A549 treated with Hydrocortisone at 1 μM for 4 hours (cell line): ENCODE data around the gene MLC1. TPM values are rescaled to one million over a fixed set of nuclear protein-coding genes. Genes with fewer than 3 reads are reported as not detected.

ENCODE experiments used
- total RNA-seq: library from RNA; stranded (reverse); fragments of 200-300 nt; extraction: Qiagen RNA extraction; gene quantifications from 5 replicates; pipeline ENCODE4 v1.2.3, GENCODE V29; 2022

MLC1 gene
- 0.02 TPM in 1 of 5 replicates, not detected in the others for total RNA-seq

DNA sequence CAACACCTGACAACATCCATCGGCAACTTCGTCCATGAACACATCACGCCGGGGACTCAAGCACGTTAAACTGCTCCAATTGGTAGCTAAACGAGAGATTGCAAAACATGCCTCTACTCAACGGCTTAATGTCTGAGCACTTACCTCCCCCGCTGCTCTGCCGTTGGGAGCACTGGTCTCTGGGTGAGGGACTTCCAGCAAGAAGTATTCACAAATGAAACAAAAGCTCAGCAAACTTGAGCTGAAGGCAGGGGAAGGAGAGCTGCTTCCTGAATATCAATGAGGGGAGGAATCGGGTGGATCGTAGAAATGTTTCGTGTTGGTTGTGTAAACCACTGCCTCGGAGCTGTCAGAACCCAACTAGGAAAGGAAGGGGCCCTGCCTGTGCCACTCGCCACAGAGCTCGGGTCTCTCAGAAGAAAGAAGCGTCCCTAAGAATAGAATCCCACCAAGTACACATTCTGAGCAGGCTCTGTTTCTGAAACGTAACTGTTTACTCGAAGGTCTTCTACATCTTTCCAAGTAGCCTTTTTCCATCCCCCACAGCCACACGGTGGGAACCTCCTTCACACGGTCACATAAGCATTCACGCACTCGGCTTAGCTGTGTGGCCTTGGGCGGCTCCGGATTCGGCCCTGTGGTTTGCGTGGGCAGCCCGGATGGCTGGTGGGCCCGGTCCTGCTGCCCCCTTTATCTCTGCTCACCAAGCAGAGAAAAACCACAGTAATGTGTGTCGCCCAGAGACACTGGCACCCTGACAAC is at the start of gene MLC1:
Gene MLC1, minus strand, starts transcription at position 216 of the 762 bp plus-strand sequence. CDS start 524 bp downstream, outside the sequence.

DNA sequence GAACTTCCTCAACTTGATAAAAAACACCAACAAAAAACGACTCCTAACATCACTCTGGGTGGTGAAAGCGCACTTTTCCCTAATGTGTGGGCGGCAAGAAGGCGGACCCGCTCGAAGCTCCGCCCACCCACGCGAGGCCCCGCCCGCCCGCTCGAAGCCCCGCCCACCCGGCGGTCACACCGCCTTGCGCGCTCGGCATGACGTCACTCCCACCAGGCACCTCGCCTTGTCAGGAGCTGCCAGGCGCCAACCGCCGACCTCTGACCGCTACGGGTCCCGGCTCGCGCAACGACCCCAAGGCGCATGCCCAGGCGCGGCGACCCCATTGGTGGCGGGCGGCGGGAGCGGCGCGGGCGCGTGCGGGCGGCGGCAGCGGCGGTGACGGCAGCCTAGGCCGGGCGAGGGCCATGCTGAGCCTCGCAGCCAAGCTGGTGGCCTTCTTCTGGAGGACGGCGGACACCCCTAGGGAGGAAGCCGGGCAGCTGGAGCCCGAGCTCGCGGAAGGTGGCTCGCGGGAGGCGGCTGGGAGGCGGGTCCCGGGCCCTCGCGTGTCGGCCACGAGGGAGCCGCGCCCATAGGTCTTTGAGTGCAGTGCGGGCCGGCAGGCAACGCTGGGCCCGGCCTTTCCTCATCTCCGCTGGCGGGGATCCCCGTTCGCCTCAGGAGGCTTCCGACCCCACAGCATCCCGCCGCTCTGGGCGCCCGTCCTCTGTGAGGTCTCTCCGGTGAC is 4.6 kb upstream of the MLC1 start, which contains the start of gene MOV10L1:
Gene MOV10L1, plus strand, starts transcription at position 325 of the 730 bp plus-strand sequence. Its CDS starts 83 bp downstream, at position 408.

GRCh38 chr22:50058061-50058905 is 26.9 kb downstream of the MLC1 start, which contains the start of gene TTLL8:
Gene TTLL8 (minus strand): TSS chr22:50058298.

GRCh38 chr22:50012211-50013181 is 72.7 kb downstream of the MLC1 start, which contains the start of gene IL17REL:
Gene IL17REL (minus strand): TSS chr22:50012765. CDS start chr22:50012646, 119 bp downstream.

Other genes starting within 250 kb of the MLC1 start
- gene ZBED4, start 231.6 kb downstream of the MLC1 start, total RNA-seq = 9.0 to 14.3 TPM (median 11.9 TPM) in 5 replicates
- gene ALG12, start 167.0 kb downstream of the MLC1 start, total RNA-seq = 7.5 to 13.8 TPM (median 10.1 TPM) in 5 replicates
- 22.4 to 28.9 TPM (median 28.0 TPM) in 5 replicates for gene CRELD2, start 166.8 kb downstream of the MLC1 start, total RNA-seq
- 47.7 to 76.4 TPM (median 72.4 TPM) in 5 replicates for gene PIM3, start 124.7 kb downstream of the MLC1 start, total RNA-seq
- 0.05 to 0.06 TPM in 2 of 5 replicates, not detected in the others for gene IL17REL, start 72.7 kb downstream of the MLC1 start, total RNA-seq
- gene TTLL8, start 27.1 kb downstream of the MLC1 start, total RNA-seq = not detected in 5 replicates
- gene MOV10L1, start 4.6 kb upstream of the MLC1 start, total RNA-seq = 0.03 TPM in 1 of 5 replicates, not detected in the others
- gene PANX2, start 85.3 kb upstream of the MLC1 start, total RNA-seq = 5.0 to 5.8 TPM (median 5.5 TPM) in 5 replicates
- 24.5 to 36.3 TPM (median 35.2 TPM) in 5 replicates for gene TRABD, start 100.5 kb upstream of the MLC1 start, total RNA-seq
- 16.1 to 20.4 TPM (median 19.0 TPM) in 5 replicates for gene SELENOO, start 115.6 kb upstream of the MLC1 start, total RNA-seq
- 8.3 to 10.8 TPM (median 9.3 TPM) in 5 replicates for gene TUBGCP6, start 159.6 kb upstream of the MLC1 start, total RNA-seq
- gene HDAC10, start 165.8 kb upstream of the MLC1 start, total RNA-seq = 8.5 to 11.5 TPM (median 11.1 TPM) in 5 replicates
- gene MAPK12, start 176.3 kb upstream of the MLC1 start, total RNA-seq = 21.1 to 25.9 TPM (median 24.1 TPM) in 5 replicates
- gene MAPK11, start 185.0 kb upstream of the MLC1 start, total RNA-seq = 5.9 to 7.3 TPM (median 6.9 TPM) in 5 replicates
- 101 to 122 TPM (median 108 TPM) in 5 replicates for gene PLXNB2, start 222.2 kb upstream of the MLC1 start, total RNA-seq
- 2.0 to 3.7 TPM (median 2.8 TPM) in 5 replicates for gene DENND6B, start 241.6 kb upstream of the MLC1 start, total RNA-seq